ENCODE results near the gene CAMTA1.
"Not testable (repeated sequence)": the region's sequence is repeated elsewhere in the genome, so short reads cannot be mapped to it uniquely, and the experiment has no call there.

CAMTA1 gene

GRCh38 chr1:6918925-6919511 is 133.8 kb downstream of the CAMTA1 start:
- H3K9ac ChIP-seq (ENCODE audit: low read length), result no peak overlapping the region
- H3K27me3 ChIP-seq (ENCODE audit: control insufficient read depth, insufficient read depth, low read length), result no peaks in the 10 kb centered on the region
- H3K27ac ChIP-seq (ENCODE audit: low read depth, low read length), result no peak overlapping the region
- H3K4me1 ChIP-seq (ENCODE audit: control insufficient read depth, insufficient read depth, low read length), result no peaks in the 10 kb centered on the region
- peaks cover 17% of the 10 kb centered on the region for H3K9me3 ChIP-seq (ENCODE audit: control insufficient read depth, insufficient read depth, low read depth, low read length)
- H3K36me3 ChIP-seq (ENCODE audit: control insufficient read depth, insufficient read depth, low read length), result no peaks in the 10 kb centered on the region
- no peak overlapping the region for H3K4me3 ChIP-seq (ENCODE audit: low read depth, low read length)

GRCh38 chr1:6921506-6921905 is 136.3 kb downstream of the CAMTA1 start:
- H3K27ac ChIP-seq (ENCODE audit: low read depth, low read length); H3K27me3 ChIP-seq (ENCODE audit: control insufficient read depth, insufficient read depth, low read length); H3K4me1 ChIP-seq (ENCODE audit: control insufficient read depth, insufficient read depth, low read length); H3K36me3 ChIP-seq (ENCODE audit: control insufficient read depth, insufficient read depth, low read length); H3K4me3 ChIP-seq (ENCODE audit: low read depth, low read length); H3K9ac ChIP-seq (ENCODE audit: low read length): not testable (repeated sequence)
- H3K9me3 ChIP-seq (ENCODE audit: control insufficient read depth, insufficient read depth, low read depth, low read length), result peaks cover 17% of the 10 kb centered on the region

- Histone ChIP-seq H3K27me3 (ENCODE audit: control insufficient read depth, insufficient read depth, low read length) (no peaks in the 10 kb centered on the region), H3K27ac (ENCODE audit: low read depth, low read length) (no peak overlapping the region), H3K4me1 (ENCODE audit: control insufficient read depth, insufficient read depth, low read length) (no peaks in the 10 kb centered on the region), H3K9me3 (ENCODE audit: control insufficient read depth, insufficient read depth, low read depth, low read length) (peaks cover 17% of the 10 kb centered on the region), H3K9ac (ENCODE audit: low read length) (no peak overlapping the region), H3K36me3 (ENCODE audit: control insufficient read depth, insufficient read depth, low read length) (no peaks in the 10 kb centered on the region), H3K4me3 (ENCODE audit: low read depth, low read length) (no peak overlapping the region)
Measured at GRCh38 chr1:6922096-6922931, 137.1 kb downstream of the CAMTA1 start.

GRCh38 chr1:6923012-6923411 is 137.8 kb downstream of the CAMTA1 start:
- no peaks in the 10 kb centered on the region for H3K36me3 ChIP-seq (ENCODE audit: control insufficient read depth, insufficient read depth, low read length)
- H3K4me1 ChIP-seq (ENCODE audit: control insufficient read depth, insufficient read depth, low read length), result no peaks in the 10 kb centered on the region
- H3K27me3 ChIP-seq (ENCODE audit: control insufficient read depth, insufficient read depth, low read length), result no peaks in the 10 kb centered on the region
- H3K9me3 ChIP-seq (ENCODE audit: control insufficient read depth, insufficient read depth, low read depth, low read length), result peaks cover 17% of the 10 kb centered on the region
- H3K9ac ChIP-seq (ENCODE audit: low read length), result no peak overlapping the region
- H3K4me3 ChIP-seq (ENCODE audit: low read depth, low read length), result no peak overlapping the region
- H3K27ac ChIP-seq (ENCODE audit: low read depth, low read length), result no peak overlapping the region

GRCh38 chr1:6923416-6923815 is 138.2 kb downstream of the CAMTA1 start:
- no peak overlapping the region for H3K9ac ChIP-seq (ENCODE audit: low read length)
- no peak overlapping the region for H3K27ac ChIP-seq (ENCODE audit: low read depth, low read length)
- no peaks in the 10 kb centered on the region for H3K27me3 ChIP-seq (ENCODE audit: control insufficient read depth, insufficient read depth, low read length)
- H3K4me1 ChIP-seq (ENCODE audit: control insufficient read depth, insufficient read depth, low read length), result no peaks in the 10 kb centered on the region
- no peak overlapping the region for H3K4me3 ChIP-seq (ENCODE audit: low read depth, low read length)
- H3K36me3 ChIP-seq (ENCODE audit: control insufficient read depth, insufficient read depth, low read length), result no peaks in the 10 kb centered on the region
- peaks cover 17% of the 10 kb centered on the region for H3K9me3 ChIP-seq (ENCODE audit: control insufficient read depth, insufficient read depth, low read depth, low read length)

GRCh38 chr1:6923955-6924881 is 139.0 kb downstream of the CAMTA1 start:
- Histone ChIP-seq H3K9me3 (ENCODE audit: control insufficient read depth, insufficient read depth, low read depth, low read length) (peaks cover 17% of the 10 kb centered on the region), H3K36me3 (ENCODE audit: control insufficient read depth, insufficient read depth, low read length) (no peaks in the 10 kb centered on the region), H3K27ac (ENCODE audit: low read depth, low read length) (no peak overlapping the region), H3K9ac (ENCODE audit: low read length) (no peak overlapping the region), H3K4me3 (ENCODE audit: low read depth, low read length) (no peak overlapping the region), H3K27me3 (ENCODE audit: control insufficient read depth, insufficient read depth, low read length) (no peaks in the 10 kb centered on the region), H3K4me1 (ENCODE audit: control insufficient read depth, insufficient read depth, low read length) (no peaks in the 10 kb centered on the region)

- no peak overlapping the region for H3K4me3 ChIP-seq (ENCODE audit: low read depth, low read length)
- H3K4me1 ChIP-seq (ENCODE audit: control insufficient read depth, insufficient read depth, low read length), result no peaks in the 10 kb centered on the region
- H3K36me3 ChIP-seq (ENCODE audit: control insufficient read depth, insufficient read depth, low read length), result no peaks in the 10 kb centered on the region
- peaks cover 13% of the 10 kb centered on the region for H3K9me3 ChIP-seq (ENCODE audit: control insufficient read depth, insufficient read depth, low read depth, low read length)
- no peak overlapping the region for H3K9ac ChIP-seq (ENCODE audit: low read length)
- no peaks in the 10 kb centered on the region for H3K27me3 ChIP-seq (ENCODE audit: control insufficient read depth, insufficient read depth, low read length)
- no peak overlapping the region for H3K27ac ChIP-seq (ENCODE audit: low read depth, low read length)
Measured at GRCh38 chr1:6924891-6925290, 139.6 kb downstream of the CAMTA1 start.

GRCh38 chr1:6927626-6928025 is 142.4 kb downstream of the CAMTA1 start:
- Histone ChIP-seq H3K4me1 (ENCODE audit: control insufficient read depth, insufficient read depth, low read length) (no peaks in the 10 kb centered on the region), H3K27me3 (ENCODE audit: control insufficient read depth, insufficient read depth, low read length) (no peaks in the 10 kb centered on the region)

GRCh38 chr1:6928106-6928885 is 143.0 kb downstream of the CAMTA1 start:
- H3K4me1 ChIP-seq (ENCODE audit: control insufficient read depth, insufficient read depth, low read length), result no peaks in the 10 kb centered on the region
- H3K4me3 ChIP-seq (ENCODE audit: low read depth, low read length), result no peak overlapping the region
- H3K9ac ChIP-seq (ENCODE audit: low read length), result no peak overlapping the region
- no peaks in the 10 kb centered on the region for H3K36me3 ChIP-seq (ENCODE audit: control insufficient read depth, insufficient read depth, low read length)
- no peak overlapping the region for H3K27ac ChIP-seq (ENCODE audit: low read depth, low read length)
- H3K27me3 ChIP-seq (ENCODE audit: control insufficient read depth, insufficient read depth, low read length), result no peaks in the 10 kb centered on the region
- no peaks in the 10 kb centered on the region for H3K9me3 ChIP-seq (ENCODE audit: control insufficient read depth, insufficient read depth, low read depth, low read length)

More at GRCh38 chr1:6927626-6928025, 142.4 kb downstream of the CAMTA1 start:
- no peak overlapping the region for H3K27ac ChIP-seq (ENCODE audit: low read depth, low read length)
- H3K36me3 ChIP-seq (ENCODE audit: control insufficient read depth, insufficient read depth, low read length), result no peaks in the 10 kb centered on the region
- no peak overlapping the region for H3K4me3 ChIP-seq (ENCODE audit: low read depth, low read length)
- no peak overlapping the region for H3K9ac ChIP-seq (ENCODE audit: low read length)
- H3K9me3 ChIP-seq (ENCODE audit: control insufficient read depth, insufficient read depth, low read depth, low read length), result no peaks in the 10 kb centered on the region

- no peak overlapping the region for H3K9ac ChIP-seq (ENCODE audit: low read length)
- no peak overlapping the region for H3K4me3 ChIP-seq (ENCODE audit: low read depth, low read length)
- no peak overlapping the region for H3K27ac ChIP-seq (ENCODE audit: low read depth, low read length)
- no peaks in the 10 kb centered on the region; the same call in 1 of the 2 replicates for H3K27me3 ChIP-seq (ENCODE audit: control insufficient read depth, insufficient read depth, low read length)
- H3K4me1 ChIP-seq (ENCODE audit: control insufficient read depth, insufficient read depth, low read length), result no peaks in the 10 kb centered on the region
- H3K9me3 ChIP-seq (ENCODE audit: control insufficient read depth, insufficient read depth, low read depth, low read length), result no peaks in the 10 kb centered on the region
- H3K36me3 ChIP-seq (ENCODE audit: control insufficient read depth, insufficient read depth, low read length), result no peaks in the 10 kb centered on the region
Measured at GRCh38 chr1:6930732-6931300, 145.6 kb downstream of the CAMTA1 start.
